SK-N-SH treated with all-trans-retinoic acid at 6 μM for 48 hours (cell line): ENCODE measurements around the gene CD47.

Source experiments
- ARNTL ChIP-seq: fragments of 450-650 bp; formaldehyde crosslinking; IDR thresholded peaks from 2 replicates; pipeline ENCODE4 v1.5.0; 2020; ENCODE audit warnings: low read depth, mild to moderate bottlenecking, moderate library complexity, borderline replicate concordance
- CREB5 ChIP-seq: fragments of 250-450 bp; sonication (Bioruptor Pico); IDR thresholded peaks from 2 replicates; pipeline ENCODE4 v1.5.1; 2020; ENCODE audit warnings: low read depth, mild to moderate bottlenecking, moderate library complexity
- CSRNP3 ChIP-seq: fragments of 250-450 bp; sonication (Bioruptor Pico); IDR thresholded peaks from 2 replicates; pipeline ENCODE4 v1.5.1; 2021; ENCODE audit warnings: mild to moderate bottlenecking, moderate library complexity
- ISL1 ChIP-seq: fragments of 250-450 bp; sonication (Bioruptor Pico); IDR thresholded peaks from 2 replicates; pipeline ENCODE4 v2.1.2; 2022; ENCODE audit warnings: mild to moderate bottlenecking, moderate library complexity
- OSR1 ChIP-seq: fragments of 250-450 bp; sonication (Bioruptor Pico); IDR thresholded peaks from 2 replicates; pipeline ENCODE4 v1.8.0; 2022; ENCODE audit warnings: moderate library complexity, mild to moderate bottlenecking, inconsistent platforms
- RARB ChIP-seq: fragments of 250-450 bp; sonication (Bioruptor Pico); IDR thresholded peaks from 2 replicates; pipeline ENCODE4 v1.8.0; 2021; ENCODE audit warnings: mild to moderate bottlenecking, moderate library complexity
- ZC3H10 ChIP-seq: fragments of 250-450 bp; sonication (Bioruptor Pico); IDR thresholded peaks from 2 replicates; pipeline ENCODE4 v1.5.1; 2021; ENCODE audit warnings: mild to moderate bottlenecking, moderate library complexity
- ZFP3 ChIP-seq: fragments of 250-450 bp; sonication (Bioruptor Pico); IDR thresholded peaks from 2 replicates; pipeline ENCODE4 v1.5.0; 2020; ENCODE audit warnings: mild to moderate bottlenecking, moderate library complexity
- ZNF565 ChIP-seq: fragments of 450-650 bp; formaldehyde crosslinking; conservative IDR thresholded peaks from 2 replicates; pipeline ENCODE4 v1.5.0; 2020; ENCODE audit warnings: low read depth, mild to moderate bottlenecking, moderate library complexity
- TF ChIP-seq, protein P1 (sequence below): fragments of 250-450 bp; sonication (Bioruptor Pico); IDR thresholded peaks from 2 replicates; pipeline ENCODE4 v1.5.0; 2020; ENCODE audit warnings: mild to moderate bottlenecking, moderate library complexity
- TF ChIP-seq, protein P2 (sequence below): fragments of 250-450 bp; sonication (Bioruptor Pico); IDR thresholded peaks from 2 replicates; pipeline ENCODE4 v1.8.0; 2020; ENCODE audit warnings: mild to moderate bottlenecking, moderate library complexity, borderline replicate concordance

- TF ChIP-seq ISL1 (no peak), ZC3H10 (CRISPR knock-in tag) (no peak), CSRNP3 (CRISPR knock-in tag) (no peak), ARNTL (CRISPR knock-in tag) (no peak), ZNF565 (CRISPR knock-in tag) (no peak), ZFP3 (no peak), OSR1 (CRISPR knock-in tag) (no peak), RARB (CRISPR knock-in tag) (no peak), CREB5 (CRISPR knock-in tag) (no peak)
- TF ChIP-seq, protein P1, sequence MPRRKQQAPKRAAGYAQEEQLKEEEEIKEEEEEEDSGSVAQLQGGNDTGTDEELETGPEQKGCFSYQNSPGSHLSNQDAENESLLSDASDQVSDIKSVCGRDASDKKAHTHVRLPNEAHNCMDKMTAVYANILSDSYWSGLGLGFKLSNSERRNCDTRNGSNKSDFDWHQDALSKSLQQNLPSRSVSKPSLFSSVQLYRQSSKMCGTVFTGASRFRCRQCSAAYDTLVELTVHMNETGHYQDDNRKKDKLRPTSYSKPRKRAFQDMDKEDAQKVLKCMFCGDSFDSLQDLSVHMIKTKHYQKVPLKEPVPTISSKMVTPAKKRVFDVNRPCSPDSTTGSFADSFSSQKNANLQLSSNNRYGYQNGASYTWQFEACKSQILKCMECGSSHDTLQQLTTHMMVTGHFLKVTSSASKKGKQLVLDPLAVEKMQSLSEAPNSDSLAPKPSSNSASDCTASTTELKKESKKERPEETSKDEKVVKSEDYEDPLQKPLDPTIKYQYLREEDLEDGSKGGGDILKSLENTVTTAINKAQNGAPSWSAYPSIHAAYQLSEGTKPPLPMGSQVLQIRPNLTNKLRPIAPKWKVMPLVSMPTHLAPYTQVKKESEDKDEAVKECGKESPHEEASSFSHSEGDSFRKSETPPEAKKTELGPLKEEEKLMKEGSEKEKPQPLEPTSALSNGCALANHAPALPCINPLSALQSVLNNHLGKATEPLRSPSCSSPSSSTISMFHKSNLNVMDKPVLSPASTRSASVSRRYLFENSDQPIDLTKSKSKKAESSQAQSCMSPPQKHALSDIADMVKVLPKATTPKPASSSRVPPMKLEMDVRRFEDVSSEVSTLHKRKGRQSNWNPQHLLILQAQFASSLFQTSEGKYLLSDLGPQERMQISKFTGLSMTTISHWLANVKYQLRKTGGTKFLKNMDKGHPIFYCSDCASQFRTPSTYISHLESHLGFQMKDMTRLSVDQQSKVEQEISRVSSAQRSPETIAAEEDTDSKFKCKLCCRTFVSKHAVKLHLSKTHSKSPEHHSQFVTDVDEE (CRISPR knock-in tag): no peak
- TF ChIP-seq, protein P2, sequence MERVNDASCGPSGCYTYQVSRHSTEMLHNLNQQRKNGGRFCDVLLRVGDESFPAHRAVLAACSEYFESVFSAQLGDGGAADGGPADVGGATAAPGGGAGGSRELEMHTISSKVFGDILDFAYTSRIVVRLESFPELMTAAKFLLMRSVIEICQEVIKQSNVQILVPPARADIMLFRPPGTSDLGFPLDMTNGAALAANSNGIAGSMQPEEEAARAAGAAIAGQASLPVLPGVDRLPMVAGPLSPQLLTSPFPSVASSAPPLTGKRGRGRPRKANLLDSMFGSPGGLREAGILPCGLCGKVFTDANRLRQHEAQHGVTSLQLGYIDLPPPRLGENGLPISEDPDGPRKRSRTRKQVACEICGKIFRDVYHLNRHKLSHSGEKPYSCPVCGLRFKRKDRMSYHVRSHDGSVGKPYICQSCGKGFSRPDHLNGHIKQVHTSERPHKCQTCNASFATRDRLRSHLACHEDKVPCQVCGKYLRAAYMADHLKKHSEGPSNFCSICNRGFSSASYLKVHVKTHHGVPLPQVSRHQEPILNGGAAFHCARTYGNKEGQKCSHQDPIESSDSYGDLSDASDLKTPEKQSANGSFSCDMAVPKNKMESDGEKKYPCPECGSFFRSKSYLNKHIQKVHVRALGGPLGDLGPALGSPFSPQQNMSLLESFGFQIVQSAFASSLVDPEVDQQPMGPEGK (CRISPR knock-in tag): no peak
These were observed 54.4 kb downstream of the CD47 start for GRCh38 chr3:108036401-108036800.
